HG02840 (cell line): ENCODE results near the gene NKX2-2.

Source experiments
- ATAC-seq: cut with Tn5 transposase; IDR thresholded peaks from one replicate; pipeline ENCODE4 v1.9.1; 2021; ENCODE audit warnings: mild to moderate bottlenecking, moderate library complexity, moderate number of reproducible peaks; ENCODE audit not compliant: unreplicated experiment, low FRiP score

Gene NKX2-2

DNA sequence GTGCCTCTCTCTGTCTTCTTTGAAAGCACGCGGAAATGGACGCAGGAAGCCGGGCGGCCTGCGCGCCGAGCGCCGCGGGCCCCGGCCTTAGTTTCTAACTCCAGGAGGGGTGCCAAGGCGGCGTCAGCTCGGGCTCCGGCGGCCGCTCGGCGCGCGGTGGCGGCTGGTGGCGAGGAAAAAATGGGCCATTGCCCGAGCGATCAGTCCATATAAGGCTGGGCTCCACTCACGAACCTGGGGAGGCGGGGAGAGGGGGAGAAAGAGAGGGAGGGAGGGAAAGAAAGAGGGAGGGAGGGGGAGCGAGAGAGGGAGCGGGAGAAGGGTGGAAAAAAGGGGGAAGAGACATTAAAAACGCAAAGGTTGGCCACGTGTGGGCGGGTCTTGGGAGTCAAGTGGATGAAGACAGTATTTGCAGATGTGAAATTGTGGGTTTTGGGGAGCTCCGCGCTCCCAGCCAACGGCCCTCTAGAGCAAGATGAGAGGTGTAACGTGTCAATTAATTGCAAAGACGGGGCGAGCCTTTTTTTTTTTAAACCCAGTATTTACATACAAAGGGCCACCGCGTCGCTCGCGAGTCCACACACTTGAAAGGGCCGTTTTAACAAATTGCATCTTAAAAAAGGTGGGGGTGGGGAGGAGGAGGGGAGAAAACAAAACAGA is at the start of gene NKX2-2:
NKX2-2 (minus strand) TSS at position 184 of the 660 bp plus-strand sequence. CDS start 395 bp downstream, outside the sequence.
- ATAC-seq = no peak

DNA sequence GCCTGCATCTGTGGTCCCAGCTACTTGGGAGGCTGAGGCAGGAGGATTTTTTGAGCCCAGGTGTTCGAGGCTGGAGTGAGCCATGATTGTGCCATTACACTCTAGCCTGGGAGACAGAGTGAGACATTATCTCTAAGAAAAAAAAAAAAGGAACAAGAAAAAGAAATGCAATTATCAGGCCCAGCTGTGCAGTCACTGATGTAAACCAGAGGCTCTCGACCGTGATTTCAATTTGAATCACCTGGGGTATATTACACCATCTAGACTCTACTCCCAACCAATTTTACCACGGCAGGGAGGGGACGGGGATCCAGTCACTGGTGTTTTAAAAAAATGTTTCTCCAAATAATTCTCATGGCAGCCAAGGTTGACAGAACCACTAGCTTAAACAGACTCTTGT is 48.8 kb upstream of the NKX2-2 start:
- no peak for ATAC-seq

DNA sequence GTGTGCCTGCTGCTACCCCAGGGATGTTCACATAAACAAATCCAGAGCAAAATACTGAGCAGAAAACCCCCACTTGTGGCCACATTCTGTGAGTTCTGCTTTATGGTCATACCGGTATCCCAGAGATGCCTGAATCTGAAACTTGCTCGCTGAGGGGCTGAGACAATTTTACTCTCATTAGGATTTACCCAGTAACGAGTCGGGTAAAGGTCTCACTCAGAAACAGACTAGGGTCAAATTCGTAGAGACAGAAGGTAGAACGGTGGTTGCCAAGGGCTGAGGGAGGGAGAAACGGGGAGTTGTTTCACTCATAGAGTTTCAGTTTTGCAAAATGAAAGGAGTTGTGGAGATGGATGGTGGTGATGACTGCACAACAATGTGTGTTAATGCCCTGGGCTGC is 45.4 kb upstream of the NKX2-2 start:
- ATAC-seq = no peak

DNA sequence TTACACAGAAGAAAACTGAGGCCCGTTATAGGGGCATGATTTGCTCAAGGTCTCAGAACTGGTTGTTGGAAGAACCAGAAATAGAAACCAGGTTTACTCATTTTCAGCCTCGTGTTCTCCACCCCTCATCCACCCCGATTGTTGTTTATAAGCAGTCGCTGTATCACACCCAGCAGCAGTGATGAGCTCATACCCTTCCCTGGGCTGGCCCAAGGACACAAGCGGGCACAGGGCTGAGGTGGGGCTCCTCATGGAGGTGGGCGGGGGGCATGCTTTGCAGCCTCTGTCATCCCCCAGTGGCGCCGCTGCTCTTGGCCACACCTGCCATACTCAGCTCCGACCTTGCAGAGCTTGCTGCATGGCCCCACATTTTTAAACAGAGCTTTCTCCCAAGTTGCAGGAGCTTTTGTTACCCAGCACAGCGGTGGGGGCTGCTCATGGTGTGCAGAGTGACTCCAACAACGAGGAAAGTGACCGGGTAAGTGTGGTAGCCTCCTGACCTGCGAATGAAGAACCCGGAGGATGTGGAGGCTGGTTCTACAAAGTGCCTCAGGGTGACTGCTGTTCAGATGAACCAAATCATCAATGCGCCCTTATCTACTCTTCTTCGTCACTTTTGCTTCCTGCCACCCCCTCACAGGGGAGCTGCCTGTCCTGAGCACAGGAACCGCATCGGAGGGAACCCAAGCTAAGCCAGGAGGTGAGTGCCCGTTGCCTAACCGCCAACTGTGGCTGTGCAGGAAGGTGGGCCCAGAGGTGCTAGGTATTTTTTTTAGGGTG is 43.6 kb upstream of the NKX2-2 start:
- no peak for ATAC-seq

DNA sequence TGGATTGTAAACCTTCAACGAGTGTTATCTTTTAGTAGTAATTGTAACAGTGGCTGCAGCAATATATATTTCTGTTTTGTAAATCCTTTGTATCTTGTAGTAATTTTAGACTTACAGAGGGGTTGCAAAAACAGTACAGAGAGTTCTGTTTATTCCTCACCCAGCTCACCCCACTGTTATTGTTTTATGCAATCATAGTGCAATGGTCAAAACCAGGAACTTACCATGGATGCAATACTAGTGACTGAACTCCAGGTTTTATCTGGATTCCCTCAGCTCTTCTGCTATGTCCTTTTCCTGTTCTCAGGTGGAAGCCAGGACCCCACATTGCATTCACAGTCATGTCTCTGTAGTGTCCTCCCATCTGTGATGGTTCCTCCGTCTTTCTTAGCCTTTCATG is 42.5 kb upstream of the NKX2-2 start:
- ATAC-seq = no peak

DNA sequence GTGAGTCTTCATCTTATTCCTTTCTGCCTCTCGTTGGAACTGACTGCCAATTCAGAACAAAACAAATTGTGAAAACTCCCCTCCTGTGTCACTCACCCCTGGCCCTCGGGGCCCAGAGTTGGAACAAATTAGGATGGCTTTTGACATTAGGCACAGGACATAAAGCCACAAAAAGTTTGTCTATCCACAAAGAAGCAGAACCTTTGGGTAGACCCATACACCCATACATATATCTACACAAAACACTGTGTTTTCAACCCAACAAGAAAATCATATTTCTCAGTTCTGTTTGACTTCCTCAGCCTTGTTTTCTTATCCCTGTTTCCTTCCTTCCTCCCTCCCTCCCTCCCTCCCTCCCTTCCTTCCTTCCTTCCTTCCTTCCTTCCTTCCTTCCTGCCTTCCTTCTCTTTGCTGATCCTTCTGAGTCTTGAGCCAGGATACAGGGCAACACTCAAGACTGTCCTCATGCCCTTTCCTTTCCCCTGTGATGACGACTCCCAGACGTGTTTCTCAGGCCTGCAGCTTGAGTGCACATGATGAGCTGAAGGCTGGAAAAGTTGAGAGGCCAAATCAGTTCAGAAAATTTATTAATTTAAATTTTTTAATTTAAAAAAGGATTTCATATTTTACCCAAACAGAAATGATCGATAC is 41.7 kb upstream of the NKX2-2 start:
- no peak for ATAC-seq

DNA sequence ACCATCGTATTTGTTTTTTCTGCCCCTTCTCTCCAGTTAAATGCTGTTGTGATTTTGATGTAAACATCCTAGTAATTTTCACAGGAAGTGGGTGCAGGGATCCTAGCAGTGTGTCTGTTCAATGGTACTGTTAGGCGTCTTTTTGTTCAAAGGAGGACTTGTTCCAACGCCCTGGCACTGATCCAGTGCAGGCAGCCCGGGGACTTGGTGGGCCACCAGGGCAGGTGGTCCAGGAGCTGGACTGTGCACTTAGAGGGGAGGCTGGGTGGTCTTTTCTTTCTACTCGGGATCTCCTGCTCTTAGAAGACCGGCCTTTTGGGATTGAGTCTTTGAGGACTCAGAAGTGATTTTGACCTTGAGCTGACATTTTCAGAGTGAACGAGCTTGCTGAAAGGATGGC is 41.1 kb upstream of the NKX2-2 start:
- no peak for ATAC-seq

DNA sequence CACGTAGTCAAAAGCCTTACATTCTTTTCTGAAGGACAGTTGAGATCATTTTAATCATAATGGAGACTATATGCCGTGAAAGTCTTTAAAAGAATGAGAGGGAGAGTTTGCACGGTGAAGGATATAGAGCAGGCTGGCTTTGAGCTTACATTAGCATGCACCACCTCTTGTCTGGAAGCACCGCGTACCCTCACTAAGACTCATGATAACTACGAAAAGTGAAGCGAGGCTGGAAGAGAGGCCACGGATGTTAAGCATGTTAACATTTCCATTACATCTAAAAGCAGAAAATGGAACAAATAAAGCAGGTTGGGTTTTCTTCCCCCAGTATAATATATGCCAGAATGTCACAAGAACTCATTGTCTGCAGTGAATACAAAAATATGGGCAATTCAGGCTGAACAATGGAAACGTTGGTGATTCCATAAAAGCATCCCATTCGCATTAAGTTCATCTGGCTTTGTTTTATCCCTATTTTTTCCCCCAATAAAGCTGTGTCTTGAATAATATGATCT is 40.6 kb upstream of the NKX2-2 start:
- ATAC-seq = no peak

DNA sequence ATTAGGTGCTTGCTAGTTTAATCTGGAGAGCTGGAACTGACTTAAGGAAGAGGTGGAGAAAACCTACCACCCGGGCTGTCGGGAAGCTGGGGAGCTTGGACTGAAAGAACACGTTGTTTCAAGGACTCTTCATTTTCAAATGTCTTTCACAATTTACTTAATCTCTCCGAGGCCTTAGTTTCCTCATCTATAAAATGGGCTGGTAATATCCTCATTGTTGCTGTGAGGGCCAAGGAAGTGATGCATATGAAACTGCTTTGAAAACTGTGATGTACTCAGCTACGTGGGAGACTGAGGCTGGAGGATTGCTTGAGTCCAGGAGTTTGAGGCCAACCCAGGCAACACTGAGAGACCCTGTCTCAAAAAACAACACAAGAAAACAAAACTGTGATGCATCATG is 36.7 kb upstream of the NKX2-2 start:
- ATAC-seq = no peak

DNA sequence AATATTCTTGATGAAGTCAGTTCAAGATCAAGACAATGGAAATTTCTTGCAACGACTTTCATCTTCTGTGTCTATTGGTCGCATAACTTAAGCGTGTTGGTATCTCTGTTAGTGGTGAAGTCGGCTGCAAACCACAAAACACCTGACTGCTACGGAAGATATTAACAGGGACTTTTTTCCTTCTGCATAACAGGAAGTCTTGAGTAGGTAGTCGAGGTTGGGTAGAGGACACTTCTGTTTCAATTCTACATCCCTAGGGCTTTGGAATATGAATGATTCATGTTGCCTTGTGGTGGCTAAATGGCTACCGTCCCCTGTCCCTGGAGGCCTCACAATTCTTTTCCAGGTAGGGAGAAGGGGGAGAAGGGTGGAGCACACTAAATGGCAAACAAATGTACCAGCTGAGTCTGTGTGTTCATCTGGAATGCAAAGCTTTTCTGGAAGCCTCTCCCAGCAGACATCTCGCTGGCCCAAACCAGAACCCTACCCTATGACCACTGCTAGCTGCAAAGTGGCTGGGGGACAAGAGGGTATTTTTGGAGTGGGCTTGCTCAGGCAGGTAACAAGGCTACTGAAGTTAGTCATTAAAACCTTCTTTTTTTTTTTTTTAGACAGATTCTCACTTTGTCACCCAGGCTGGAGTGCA is 34.6 kb upstream of the NKX2-2 start:
- ATAC-seq = no peak

DNA sequence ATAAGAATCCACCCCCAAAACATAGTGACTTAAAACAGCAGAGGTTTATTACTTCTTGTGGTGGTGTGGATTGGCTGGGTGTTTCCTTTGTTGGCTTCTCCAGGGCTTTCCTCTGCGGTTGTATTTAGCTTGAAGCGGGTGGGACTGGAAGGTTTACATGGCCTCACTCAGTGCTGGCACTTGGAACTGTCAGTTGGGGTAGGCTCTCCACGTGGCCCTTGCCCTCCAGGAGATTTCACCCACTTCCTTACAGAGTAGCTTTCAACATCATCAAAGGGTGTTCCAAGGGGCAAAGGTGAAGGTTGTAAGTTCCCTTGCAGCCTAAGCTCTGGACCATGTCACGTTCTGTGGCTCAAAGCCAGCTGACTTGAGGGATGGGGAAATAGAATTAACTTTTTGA is 32.5 kb upstream of the NKX2-2 start:
- ATAC-seq = no peak

DNA sequence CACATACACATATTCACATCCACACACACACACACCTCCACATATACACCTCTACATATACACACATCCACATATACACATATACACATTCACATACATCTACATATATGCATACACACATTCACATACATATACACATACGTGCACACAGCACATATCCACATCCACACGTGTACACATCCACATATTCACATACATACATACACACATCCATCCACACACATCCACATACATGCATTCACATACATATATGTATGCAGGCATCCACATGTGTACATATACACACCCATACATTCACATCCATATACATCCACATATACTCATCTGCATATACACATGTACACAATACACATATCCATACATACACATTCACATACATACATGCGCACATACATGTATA is 25.6 kb upstream of the NKX2-2 start:
- no peak for ATAC-seq

DNA sequence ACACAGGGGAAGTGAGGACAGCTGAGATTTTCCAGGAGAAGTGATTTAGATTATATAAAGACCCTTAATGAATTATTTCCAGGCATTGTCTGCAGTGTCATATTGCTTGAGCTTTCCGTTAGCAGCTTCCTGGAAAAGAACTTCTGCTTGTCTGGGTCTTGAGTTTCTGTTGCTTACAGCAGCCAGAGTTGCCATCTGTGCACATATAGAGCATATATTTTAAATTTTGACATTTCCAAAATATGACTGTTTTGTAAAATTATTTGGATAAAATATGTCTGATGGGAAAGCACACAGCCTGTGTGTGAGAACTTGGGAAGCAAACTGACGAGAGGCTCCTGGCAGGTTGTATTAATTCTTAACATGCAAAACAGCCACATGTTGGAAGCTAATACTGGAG is 21.0 kb upstream of the NKX2-2 start:
- no peak for ATAC-seq

DNA sequence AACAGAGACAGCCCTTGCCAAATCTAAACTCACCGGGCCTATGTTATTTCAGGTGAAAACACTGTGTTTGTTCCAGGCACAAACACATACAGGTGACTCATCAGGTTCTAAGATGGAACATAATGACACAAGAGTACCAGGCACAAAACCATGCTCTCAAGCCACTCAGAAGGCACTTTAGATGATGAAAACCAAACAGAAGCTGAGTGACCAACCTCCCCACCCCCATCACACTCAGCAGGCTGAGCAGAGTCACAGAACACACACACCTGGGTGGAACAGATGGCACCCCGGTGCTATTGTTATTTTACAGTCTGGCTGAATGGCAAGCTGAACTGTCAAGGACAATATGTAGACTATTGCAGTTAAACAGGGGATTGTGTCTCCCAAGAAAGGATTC is 20.6 kb upstream of the NKX2-2 start:
- ATAC-seq = no peak

DNA sequence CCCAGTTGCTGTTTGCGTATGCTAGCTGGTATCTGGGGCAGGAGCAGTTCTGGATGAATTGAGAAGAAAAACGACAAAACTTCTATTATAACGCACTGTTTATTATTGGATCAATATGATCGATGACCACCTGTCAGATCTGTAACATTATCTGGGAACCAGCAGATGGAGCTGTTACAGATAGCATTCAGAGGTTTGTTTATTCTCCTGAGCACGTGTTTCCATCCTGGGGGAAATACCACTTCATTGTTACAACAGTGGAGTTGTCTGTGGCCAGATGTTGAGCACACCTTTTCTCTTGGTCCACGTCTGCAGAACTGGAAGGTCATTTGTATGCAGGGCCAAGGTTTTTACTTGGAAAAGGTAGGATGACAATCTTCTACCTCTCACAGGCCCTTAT is 16.0 kb upstream of the NKX2-2 start:
- no peak for ATAC-seq

DNA sequence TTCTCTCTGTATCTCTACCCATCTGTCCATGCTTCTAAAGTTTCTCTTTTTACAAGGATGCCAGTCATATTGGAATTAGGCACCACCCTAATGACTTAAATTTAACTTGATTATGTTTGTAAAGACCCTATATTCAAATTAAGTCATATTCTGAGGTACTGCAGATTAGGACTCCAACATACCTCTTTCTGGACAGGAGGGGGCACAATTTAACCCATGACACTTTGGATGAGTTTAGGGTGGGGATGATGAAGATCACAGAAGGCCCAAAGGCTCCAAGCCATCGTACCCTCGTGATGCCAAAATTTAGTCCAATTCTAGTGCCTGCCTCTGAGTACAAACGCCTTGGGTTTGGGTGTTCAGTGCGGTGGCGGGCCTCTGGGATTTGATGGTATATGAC is 15.0 kb upstream of the NKX2-2 start:
- no peak for ATAC-seq

DNA sequence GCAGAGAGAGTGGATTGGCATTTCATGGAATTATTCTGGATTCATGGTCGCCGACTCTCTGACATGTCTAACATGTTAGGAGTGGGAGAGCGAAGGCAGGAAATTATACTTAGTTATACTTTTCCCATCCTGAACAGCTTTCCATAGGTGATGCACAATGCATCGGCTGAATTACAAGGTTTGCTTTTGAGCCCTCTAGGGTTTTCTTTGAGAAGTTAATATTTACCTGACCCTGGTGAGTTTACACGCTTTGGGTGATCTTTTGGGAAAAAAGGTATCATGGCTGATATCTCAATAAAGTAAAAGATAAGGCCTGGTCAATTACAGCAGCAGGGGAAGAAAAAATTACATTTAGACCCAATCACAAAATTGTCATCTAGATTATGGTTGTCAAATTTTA is 14.0 kb upstream of the NKX2-2 start:
- no peak for ATAC-seq

DNA sequence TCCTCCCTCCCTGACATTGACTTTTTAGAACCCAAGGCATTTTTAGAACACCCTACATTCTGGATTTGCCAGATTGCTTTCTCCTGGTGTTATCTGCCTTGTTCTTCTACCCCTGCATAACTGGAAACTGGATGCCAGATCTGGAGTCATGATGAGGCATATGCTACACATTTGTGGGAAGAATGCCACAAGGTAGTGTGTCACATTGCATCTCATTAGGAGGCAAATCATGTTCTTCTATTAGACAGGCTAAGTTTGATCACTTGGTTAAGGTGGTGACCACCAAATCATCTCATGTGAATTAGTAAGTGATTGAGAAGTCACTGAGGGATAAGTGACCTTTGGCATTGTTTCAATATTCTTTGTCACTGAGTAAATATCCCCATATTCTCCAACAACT is 12.9 kb upstream of the NKX2-2 start:
- ATAC-seq = no peak

DNA sequence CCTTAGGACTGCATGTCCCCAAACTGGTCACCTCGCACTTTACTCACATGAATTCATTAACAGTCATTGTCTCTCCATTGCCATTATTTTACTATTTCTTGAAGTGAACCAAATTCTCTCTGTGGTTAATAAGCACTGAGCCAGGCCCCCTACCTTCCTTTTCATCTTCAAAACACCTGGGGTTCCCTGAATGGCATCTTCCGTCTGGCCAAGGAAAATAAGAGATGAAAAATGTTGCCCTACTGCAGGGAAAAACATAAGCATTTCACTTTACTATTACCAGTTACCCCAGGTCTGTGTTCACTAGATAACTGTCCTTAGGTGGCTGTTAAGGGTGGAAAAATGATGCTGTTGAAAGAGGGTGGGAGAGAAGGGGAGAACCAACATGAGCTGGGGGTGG is 10.0 kb upstream of the NKX2-2 start:
- no peak for ATAC-seq

DNA sequence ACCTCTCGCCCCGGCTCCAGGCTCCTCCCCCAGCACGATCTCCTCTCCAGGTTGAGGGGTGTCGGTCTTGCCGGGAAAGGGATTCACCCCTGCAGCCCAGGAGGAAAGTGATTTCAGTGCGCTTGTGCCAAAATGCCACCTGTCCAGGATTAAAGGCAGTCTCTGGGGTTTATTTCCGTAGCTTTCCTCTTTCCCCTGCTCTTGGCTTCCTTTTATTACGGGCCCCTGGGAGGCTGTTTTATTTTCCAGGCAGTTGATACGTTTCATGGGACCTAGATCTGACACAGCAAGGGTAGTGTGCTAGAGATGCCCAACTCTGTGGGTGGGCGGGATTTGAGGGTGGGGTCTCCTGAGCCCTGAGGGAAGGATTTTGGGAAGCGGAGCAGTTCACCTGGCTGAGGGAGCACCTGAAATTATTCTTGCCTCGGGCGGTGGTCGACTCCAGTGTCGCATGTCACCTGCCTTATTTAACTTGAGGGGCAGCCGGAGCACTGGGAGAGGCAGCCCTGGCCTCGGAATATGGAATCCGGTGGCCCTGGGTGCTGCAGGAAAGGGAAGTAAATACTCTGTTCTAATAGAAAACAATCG is 9.5 kb upstream of the NKX2-2 start:
- ATAC-seq = no peak
